Gastrocnemius medialis (tissue), 4 donors: ENCODE data around the gene HERC6.

Source experiments
- POLR2A ChIP-seq, 2 donors: fragments of 450-650 bp; IDR thresholded peaks; one replicate each; pipeline ENCODE4 v1.6.1; 2017; ENCODE audit warnings: antibody characterized with exemption in 2 of 2, mild to moderate bottlenecking in 2 of 2, moderate library complexity in 2 of 2
- TF ChIP-seq, protein P1 (sequence below), 5 experiments: fragments of 450-650 bp in 3 of 5; fragments of 200-600 bp in 2 of 5; sonication (generic) in 2 of 5; IDR thresholded peaks in 4 of 5; conservative IDR thresholded peaks in 1 of 5; 1 replicate in 4 of 5; 2 replicates in 1 of 5; pipeline ENCODE4 v1.5.1; 2016 to 2019; ENCODE audit warnings: antibody characterized with exemption in 5 of 5, mild to moderate bottlenecking in 3 of 5, moderate library complexity in 3 of 5

DNA sequence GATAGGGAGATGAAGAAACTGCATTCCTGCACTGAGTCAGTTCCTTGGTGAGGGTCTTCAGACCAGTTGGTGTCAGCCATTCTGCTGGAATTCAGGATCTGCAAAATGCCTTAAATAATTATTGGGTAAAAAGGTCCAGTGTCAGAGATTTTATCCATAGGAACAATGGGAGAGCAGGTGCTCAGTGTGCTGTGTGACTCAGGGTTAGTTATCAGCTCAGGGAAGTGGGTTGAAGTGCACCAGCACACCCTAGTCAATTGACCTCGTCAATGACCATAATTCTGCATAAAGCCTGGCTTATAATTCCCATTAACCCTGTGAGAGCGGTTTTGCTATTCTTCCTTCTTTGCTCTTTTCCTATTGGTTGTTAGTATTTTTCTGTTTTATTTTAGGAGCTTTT is 37.3 kb downstream of the HERC6 start:
- TF ChIP-seq, protein P1, sequence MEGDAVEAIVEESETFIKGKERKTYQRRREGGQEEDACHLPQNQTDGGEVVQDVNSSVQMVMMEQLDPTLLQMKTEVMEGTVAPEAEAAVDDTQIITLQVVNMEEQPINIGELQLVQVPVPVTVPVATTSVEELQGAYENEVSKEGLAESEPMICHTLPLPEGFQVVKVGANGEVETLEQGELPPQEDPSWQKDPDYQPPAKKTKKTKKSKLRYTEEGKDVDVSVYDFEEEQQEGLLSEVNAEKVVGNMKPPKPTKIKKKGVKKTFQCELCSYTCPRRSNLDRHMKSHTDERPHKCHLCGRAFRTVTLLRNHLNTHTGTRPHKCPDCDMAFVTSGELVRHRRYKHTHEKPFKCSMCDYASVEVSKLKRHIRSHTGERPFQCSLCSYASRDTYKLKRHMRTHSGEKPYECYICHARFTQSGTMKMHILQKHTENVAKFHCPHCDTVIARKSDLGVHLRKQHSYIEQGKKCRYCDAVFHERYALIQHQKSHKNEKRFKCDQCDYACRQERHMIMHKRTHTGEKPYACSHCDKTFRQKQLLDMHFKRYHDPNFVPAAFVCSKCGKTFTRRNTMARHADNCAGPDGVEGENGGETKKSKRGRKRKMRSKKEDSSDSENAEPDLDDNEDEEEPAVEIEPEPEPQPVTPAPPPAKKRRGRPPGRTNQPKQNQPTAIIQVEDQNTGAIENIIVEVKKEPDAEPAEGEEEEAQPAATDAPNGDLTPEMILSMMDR (IDR thresholded peaks at IDR 0.05 in 4 of 5, conservative IDR thresholded peaks at IDR 0.05 in 1 of 5): no peak
- no peak for TF ChIP-seq POLR2A (IDR thresholded peaks at IDR 0.05)
